ENCODE data around the gene SERPINB4.
A peak's percentile ranks its signal among the peaks of the same experiment; 100 is the strongest.

Gene SERPINB4

GRCh38 chr18:63626431-63626830, 17.6 kb downstream of the SERPINB4 start:
- no peak for DNase-seq

GRCh38 chr18:63624863-63625262, 19.2 kb downstream of the SERPINB4 start:
- DNase-seq = no peak

- DNase-seq = peak; percentile 5
These were observed 24.4 kb downstream of the SERPINB4 start for GRCh38 chr18:63619661-63620060.

- DNase-seq = no peak
These were observed 26.2 kb downstream of the SERPINB4 start for GRCh38 chr18:63617915-63618234.

- DNase-seq = no peak
These were observed 26.8 kb downstream of the SERPINB4 start for GRCh38 chr18:63617049-63617914.

GRCh38 chr18:63613420-63613819, 30.6 kb downstream of the SERPINB4 start:
- DNase-seq = no peak

- DNase-seq = peak; percentile 3
These were observed 37.5 kb downstream of the SERPINB4 start for GRCh38 chr18:63606526-63606925.

GRCh38 chr18:63604791-63605567, 39.1 kb downstream of the SERPINB4 start:
- DNase-seq = peak; percentile 31

- peak; percentile 53 for DNase-seq
These were observed 40.3 kb downstream of the SERPINB4 start for GRCh38 chr18:63603772-63604171.

- DNase-seq = no peak
These were observed 40.7 kb downstream of the SERPINB4 start for GRCh38 chr18:63603355-63603754.

- DNase-seq = no peak
These were observed 47.1 kb downstream of the SERPINB4 start for GRCh38 chr18:63596964-63597363.

- DNase-seq = no peak
These were observed 51.6 kb downstream of the SERPINB4 start for GRCh38 chr18:63592471-63592870.

GRCh38 chr18:63591725-63592124, 52.3 kb downstream of the SERPINB4 start:
- DNase-seq = peak; percentile 32

- DNase-seq = no peak
These were observed 52.9 kb downstream of the SERPINB4 start for GRCh38 chr18:63590966-63591695.

- DNase-seq = peak; percentile 31
These were observed 53.7 kb downstream of the SERPINB4 start for GRCh38 chr18:63590373-63590772.

- DNase-seq = no peak
These were observed 55.1 kb downstream of the SERPINB4 start for GRCh38 chr18:63588909-63589308.

Data from fibroblast of upper back skin (primary cell).